Measurements from ENCODE around the gene FLRT1.

DNA sequence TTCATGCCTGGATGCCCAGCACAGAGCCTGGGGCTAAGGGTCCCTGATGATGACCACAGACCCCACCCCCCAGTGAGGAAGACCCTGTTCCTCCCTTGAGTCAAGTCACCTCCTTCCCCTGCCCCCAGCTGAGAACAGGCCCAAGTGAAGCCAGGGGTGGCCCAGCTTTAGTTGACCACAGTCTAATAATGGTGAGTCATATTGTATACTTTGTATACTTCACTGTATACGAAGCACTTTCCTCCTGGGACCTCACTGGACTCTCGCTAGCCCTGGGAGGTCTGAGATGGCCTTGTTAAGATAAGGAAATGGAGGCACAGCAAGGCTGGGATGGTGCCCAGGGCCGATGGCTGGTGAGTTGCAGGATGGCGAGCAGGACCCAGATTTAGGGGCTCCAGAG is 3.7 kb upstream of the FLRT1 start:
- TF ChIP-seq, protein P1, sequence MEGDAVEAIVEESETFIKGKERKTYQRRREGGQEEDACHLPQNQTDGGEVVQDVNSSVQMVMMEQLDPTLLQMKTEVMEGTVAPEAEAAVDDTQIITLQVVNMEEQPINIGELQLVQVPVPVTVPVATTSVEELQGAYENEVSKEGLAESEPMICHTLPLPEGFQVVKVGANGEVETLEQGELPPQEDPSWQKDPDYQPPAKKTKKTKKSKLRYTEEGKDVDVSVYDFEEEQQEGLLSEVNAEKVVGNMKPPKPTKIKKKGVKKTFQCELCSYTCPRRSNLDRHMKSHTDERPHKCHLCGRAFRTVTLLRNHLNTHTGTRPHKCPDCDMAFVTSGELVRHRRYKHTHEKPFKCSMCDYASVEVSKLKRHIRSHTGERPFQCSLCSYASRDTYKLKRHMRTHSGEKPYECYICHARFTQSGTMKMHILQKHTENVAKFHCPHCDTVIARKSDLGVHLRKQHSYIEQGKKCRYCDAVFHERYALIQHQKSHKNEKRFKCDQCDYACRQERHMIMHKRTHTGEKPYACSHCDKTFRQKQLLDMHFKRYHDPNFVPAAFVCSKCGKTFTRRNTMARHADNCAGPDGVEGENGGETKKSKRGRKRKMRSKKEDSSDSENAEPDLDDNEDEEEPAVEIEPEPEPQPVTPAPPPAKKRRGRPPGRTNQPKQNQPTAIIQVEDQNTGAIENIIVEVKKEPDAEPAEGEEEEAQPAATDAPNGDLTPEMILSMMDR (conservative IDR thresholded peaks at IDR 0.05): no peak
- TF ChIP-seq EZH2 (IDR thresholded peaks at IDR 0.05; ENCODE audit: low read depth): no peak
